GM19025 (cell line): ENCODE results near the gene TMEM40.
"Not testable (repeated sequence)": the region's sequence is repeated elsewhere in the genome, so short reads cannot be mapped to it uniquely, and the experiment has no call there.

Source experiments
- ATAC-seq: cut with Tn5 transposase; IDR thresholded peaks from one replicate; pipeline ENCODE4 v1.9.1; 2021; ENCODE audit warnings: mild to moderate bottlenecking, low read depth, moderate library complexity; ENCODE audit not compliant: unreplicated experiment

Gene TMEM40

DNA sequence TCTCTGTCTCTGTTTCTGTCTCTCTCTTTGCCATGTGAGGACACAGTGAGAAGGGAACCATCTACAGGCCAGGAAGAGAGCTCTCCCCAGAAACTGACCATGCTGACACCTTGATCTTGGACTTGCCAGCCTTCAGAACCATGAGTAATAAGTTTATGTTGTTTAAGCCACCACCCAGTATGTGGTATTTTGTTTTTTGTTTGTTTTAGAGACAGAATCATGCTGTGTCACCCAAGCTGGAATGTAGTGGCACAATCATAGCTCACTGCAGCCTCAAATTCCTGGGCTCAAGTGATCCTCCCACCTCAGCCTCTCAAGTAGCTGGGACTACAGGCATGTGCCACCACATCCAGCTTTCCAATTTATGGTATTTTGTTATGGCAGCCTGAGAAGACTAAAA, 35.7 kb downstream of the TMEM40 start:
- ATAC-seq = not testable (repeated sequence)

- no peak for ATAC-seq
These were observed 36.8 kb downstream of the TMEM40 start for GRCh38 chr3:12722226-12722625.

DNA sequence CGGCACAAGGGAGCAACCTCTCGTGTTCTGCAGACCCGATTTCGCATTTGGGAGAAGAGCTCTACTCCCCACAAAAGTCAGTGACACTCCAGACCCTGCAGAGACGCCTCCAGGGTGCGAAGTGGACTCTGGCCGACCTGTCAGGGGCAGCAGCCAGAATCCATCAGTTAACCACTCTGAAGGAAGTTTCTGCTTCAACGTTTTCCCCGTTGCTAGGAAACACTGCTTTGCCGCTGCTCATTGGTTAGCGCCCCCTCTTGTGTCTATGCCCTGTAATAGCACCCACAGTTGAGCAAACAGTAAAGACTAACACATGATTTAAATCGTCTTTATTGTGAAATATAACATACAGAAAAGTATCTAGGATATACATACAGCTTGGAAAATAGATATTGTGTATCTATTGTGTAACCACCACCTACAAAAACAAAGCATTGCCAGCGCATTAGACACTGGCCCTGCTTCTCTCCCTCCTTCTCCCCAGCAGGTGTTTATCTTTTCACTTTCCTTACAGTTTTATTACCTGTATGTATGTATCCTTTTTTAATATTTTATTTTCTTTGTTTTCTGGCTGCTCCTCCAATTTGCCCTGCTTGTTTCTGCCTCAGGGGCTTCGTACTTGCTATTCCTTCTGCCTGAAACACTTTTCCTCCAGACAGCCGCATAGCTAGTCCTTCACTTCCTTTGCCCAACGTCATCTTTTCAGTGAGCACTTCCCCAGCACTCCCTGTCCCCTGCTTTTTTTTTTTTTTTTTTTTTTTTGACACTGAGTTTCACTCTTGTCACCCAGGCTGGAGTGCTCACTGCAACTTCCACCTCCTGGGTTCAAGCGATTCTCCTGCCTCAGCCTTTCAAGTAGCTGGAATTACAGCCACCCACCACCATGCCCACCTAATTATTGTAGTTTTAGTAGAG, 38.8 kb downstream of the TMEM40 start:
- ATAC-seq = peak; percentile 78

- ATAC-seq = no peak
These were observed 39.5 kb downstream of the TMEM40 start for GRCh38 chr3:12719541-12719940.

DNA sequence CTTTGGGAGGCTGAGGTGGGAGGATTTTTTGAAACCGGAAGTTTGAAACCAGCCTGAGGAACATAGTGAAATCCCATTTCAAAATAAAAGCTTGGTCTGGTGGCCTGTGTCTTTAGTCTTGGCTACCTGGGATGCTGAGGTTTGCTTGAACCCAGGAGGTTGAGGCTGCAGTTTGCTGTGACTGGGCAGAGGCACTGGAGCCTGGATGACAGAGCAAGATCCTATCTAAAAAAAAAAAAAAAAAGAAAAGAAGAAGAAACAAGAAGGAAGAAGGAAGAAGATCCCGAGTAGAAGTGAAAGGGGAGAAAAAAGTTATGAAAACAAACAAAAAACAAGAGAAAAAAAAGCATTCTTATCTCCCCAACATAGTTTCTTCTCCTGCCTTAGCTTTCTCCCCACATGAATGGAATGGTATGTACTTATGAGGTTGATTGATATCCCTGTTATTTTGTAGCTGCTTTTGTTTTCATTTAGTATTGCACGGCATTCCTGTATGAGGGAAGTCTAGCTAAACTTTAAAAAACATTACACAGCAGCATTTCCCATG, 42.4 kb downstream of the TMEM40 start:
- no peak for ATAC-seq

DNA sequence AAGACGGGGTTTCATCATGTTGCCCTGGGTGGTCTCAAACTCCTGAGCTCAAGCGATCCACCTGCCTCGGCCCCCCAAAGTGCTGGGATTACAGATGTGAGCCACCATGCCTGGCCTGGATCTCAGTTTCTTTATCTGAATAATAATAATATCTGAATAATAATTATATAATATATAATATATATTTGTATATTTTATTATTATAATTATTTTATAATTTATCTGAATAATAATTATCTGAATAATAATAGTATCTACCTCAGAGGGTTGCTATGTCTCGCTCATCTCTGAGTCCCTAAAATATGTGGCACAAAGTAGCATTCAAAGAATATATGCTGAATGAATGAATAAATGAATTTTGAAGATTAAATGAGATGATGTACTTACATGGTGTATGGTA, 44.8 kb downstream of the TMEM40 start:
- ATAC-seq = no peak

- no peak for ATAC-seq
These were observed 49.0 kb downstream of the TMEM40 start for GRCh38 chr3:12710062-12710461.

DNA sequence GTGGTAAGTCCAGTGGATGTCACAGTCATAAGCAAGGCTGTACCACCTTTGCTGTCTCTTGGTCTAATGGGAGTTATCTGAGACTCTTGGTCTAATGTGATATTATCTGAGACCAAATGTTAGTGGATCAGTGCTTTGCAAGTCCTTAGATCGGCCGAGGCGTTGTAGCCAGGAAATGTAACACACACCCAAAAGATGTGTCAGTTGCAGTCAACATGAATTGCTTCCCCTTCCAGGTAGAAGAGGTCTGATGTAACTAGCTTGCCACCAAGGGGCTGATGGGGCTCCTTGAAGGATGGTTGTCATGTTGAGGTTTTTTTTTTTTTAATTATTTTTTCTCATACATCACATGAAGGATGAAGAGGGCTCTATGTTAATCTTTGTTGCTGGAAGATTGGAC, 49.7 kb downstream of the TMEM40 start:
- no peak for ATAC-seq

GRCh38 chr3:12708584-12709192, 50.4 kb downstream of the TMEM40 start:
- no peak for ATAC-seq

- no peak for ATAC-seq
These were observed 51.6 kb downstream of the TMEM40 start for GRCh38 chr3:12707449-12707848.

GRCh38 chr3:12706504-12707253, 52.4 kb downstream of the TMEM40 start:
- ATAC-seq = peak; percentile 81

GRCh38 chr3:12705981-12706380, 53.1 kb downstream of the TMEM40 start:
- ATAC-seq = no peak

GRCh38 chr3:12705374-12705926, 53.6 kb downstream of the TMEM40 start:
- no peak for ATAC-seq

GRCh38 chr3:12702501-12702900, 56.6 kb downstream of the TMEM40 start:
- ATAC-seq = no peak

GRCh38 chr3:12701601-12702000, 57.5 kb downstream of the TMEM40 start:
- not testable (repeated sequence) for ATAC-seq

DNA sequence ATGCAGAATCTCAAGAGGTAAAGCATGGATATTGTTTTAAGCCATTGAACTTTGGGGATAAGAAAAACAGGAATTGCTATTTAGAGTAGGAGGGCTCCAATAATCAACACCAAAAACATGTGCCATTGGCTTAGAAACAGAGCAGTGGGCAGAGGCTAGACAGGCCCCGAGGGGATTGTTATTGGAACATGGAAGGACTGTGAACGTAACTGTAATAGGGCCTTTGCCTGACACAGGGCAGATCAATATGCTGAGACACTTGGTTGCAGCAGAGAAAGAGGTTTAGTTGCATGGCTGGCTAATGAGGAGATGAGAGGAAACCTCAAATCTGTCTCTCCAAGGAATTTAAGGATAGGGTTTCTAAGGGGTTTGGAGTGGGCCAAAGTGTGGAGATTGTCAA, 58.3 kb downstream of the TMEM40 start:
- ATAC-seq = no peak

GRCh38 chr3:12695916-12696315, 63.1 kb downstream of the TMEM40 start:
- ATAC-seq = no peak

- ATAC-seq = no peak
These were observed 63.9 kb downstream of the TMEM40 start for GRCh38 chr3:12695112-12695511.

DNA sequence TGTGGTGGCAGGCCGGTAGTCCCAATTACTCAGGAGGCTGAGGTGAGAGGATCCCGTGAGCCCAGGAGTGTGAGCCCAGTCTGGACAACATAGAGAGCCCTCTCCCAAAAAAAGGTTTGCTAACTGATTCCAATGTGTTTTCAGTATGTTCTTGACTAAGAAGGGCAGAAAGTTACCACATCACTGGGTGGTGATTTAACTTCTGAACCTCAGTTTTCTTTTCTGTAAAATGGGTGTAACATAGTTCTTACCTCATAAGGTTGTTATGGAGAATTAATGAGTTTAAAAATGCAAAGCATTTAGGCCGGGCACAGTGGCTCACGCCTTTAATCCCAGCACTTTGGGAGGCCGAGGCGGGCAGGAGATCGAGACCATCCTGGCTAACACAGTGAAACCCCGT, 66.6 kb downstream of the TMEM40 start:
- no peak for ATAC-seq

DNA sequence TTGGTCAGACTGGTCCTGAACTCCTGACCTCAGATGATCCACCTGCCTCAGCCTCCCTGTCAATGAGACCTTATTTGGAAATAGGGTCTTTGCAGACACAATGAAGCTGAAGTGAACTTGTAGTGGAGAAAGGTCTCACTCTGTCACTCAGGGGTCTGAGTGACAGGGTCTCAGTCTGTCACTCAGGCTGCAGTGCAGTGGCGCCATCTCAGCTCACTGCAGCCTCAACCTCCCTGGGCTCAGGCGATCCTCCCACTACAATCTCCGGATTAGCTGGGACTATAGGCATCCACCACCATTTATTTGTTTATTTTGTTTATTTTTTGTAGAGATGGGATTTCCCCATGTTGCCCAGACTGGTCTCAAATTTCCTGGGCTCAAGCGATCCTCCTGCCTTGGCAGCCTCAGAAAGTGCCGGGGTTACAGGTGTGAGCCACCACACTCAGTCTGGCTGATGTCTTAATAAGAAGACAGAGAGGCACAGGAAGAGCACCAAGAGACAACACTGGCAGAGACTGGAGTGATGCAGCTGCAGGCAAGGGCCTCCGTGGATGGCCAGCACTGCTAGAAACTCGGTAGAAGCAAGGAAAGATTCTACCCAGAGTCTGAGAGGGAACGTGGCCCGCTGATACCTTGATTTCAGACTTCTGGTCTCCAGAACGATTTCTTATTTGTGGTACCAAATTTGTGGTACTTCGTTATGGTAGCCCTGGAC, 68.9 kb downstream of the TMEM40 start:
- no peak for ATAC-seq
